Activated T-helper 17 cell treated with anti-CD3 and anti-CD28 coated beads, Interleukin-2, amount 50 U/mL, for 72 hours (primary cell): ENCODE measurements around the gene CD4. TPM values are rescaled to one million over a fixed set of nuclear protein-coding genes. Genes with fewer than 3 reads are reported as not detected.

Source experiments
- total RNA-seq, 2 donors: library from RNA; stranded (reverse); gene quantifications; one replicate each; pipeline ENCODE4 v1.2.3, GENCODE V29; 2022

CD4 gene
- total RNA-seq, 2 donors from 2014 or later, result 224 to 261 TPM

Other genes starting within 250 kb of the CD4 start
- 10 to 100 TPM in 1 of 2 donors, 1 to 10 TPM in 1; 8.0 to 13.0 TPM for gene IFFO1, start 233.5 kb upstream of the CD4 start, total RNA-seq
- gene NOP2, start 221.2 kb upstream of the CD4 start, total RNA-seq, result 100 to 1,000 TPM in 1 of 2 donors, 10 to 100 TPM in 1; 61.6 to 133 TPM
- gene CHD4, start 182.1 kb upstream of the CD4 start, total RNA-seq, result 100 to 1,000 TPM; 267 to 285 TPM
- 1 to 10 TPM; 3.1 to 4.5 TPM for gene LPAR5, start 153.6 kb upstream of the CD4 start, total RNA-seq
- 1 to 10 TPM in 1 of 2 donors, under 1 TPM in 1; 0.78 to 2.6 TPM for gene ACRBP, start 142.1 kb upstream of the CD4 start, total RNA-seq
- 10 to 100 TPM; 13.4 to 25.6 TPM for gene ING4, start 126.4 kb upstream of the CD4 start, total RNA-seq
- gene ZNF384, start 100.2 kb upstream of the CD4 start, total RNA-seq, result 10 to 100 TPM; 80.6 to 88.7 TPM
- 1 to 10 TPM in 1 of 2 donors, under 1 TPM in 1; 0.41 to 1.4 TPM for gene PIANP, start 88.7 kb upstream of the CD4 start, total RNA-seq
- gene COPS7A, start 65.5 kb upstream of the CD4 start, total RNA-seq, result 10 to 100 TPM; 36.5 to 38.7 TPM
- gene MLF2, start 36.4 kb upstream of the CD4 start, total RNA-seq, result 100 to 1,000 TPM; 132 to 279 TPM
- 100 to 1,000 TPM in 1 of 2 donors, 10 to 100 TPM in 1; 71.3 to 161 TPM for gene PTMS, start 23.2 kb upstream of the CD4 start, total RNA-seq
- 100 to 1,000 TPM in 1 of 2 donors, 10 to 100 TPM in 1; 45.6 to 206 TPM for gene LAG3, start 17.0 kb upstream of the CD4 start, total RNA-seq
- under 1 TPM; 0.15 to 0.37 TPM for gene GPR162, start 32.3 kb downstream of the CD4 start, total RNA-seq
- gene P3H3, start 38.9 kb downstream of the CD4 start, total RNA-seq, result 1 to 10 TPM in 1 of 2 donors, not detected in 1; 1.1 TPM
- gene GNB3, start 51.4 kb downstream of the CD4 start, total RNA-seq, result under 1 TPM in 1 of 2 donors, not detected in 1; 0.66 TPM
- 100 to 1,000 TPM in 1 of 2 donors, 10 to 100 TPM in 1; 86.9 to 104 TPM for gene CDCA3, start 61.8 kb downstream of the CD4 start, total RNA-seq
- 100 to 1,000 TPM in 1 of 2 donors, 10 to 100 TPM in 1; 83.4 to 149 TPM for gene USP5, start 62.6 kb downstream of the CD4 start, total RNA-seq
- gene TPI1, start 78.0 kb downstream of the CD4 start, total RNA-seq, result 1,000 to 10,000 TPM; 1,893 to 2,116 TPM
- 1 to 10 TPM; 2.2 to 2.4 TPM for gene SPSB2, start 83.8 kb downstream of the CD4 start, total RNA-seq
- gene LRRC23, start 115.3 kb downstream of the CD4 start, total RNA-seq, result 1 to 10 TPM; 4.4 to 7.6 TPM
- 100 to 1,000 TPM; 234 to 858 TPM for gene ENO2, start 125.1 kb downstream of the CD4 start, total RNA-seq
- 10 to 100 TPM; 34.0 to 62.3 TPM for gene ATN1, start 138.4 kb downstream of the CD4 start, total RNA-seq
- not detected for gene RNU7-1, start 154.3 kb downstream of the CD4 start, total RNA-seq
- gene C12orf57, start 154.5 kb downstream of the CD4 start, total RNA-seq, result 100 to 1,000 TPM; 192 to 307 TPM
- 100 to 1,000 TPM; 134 to 223 TPM for gene PTPN6, start 161.8 kb downstream of the CD4 start, total RNA-seq
- 100 to 1,000 TPM; 285 to 436 TPM for gene PHB2, start 181.1 kb downstream of the CD4 start, total RNA-seq
- 10 to 100 TPM; 50.9 to 90.5 TPM for gene EMG1, start 181.4 kb downstream of the CD4 start, total RNA-seq
- 10 to 100 TPM; 13.2 to 34.8 TPM for gene LPCAT3, start 228.9 kb downstream of the CD4 start, total RNA-seq